ENCODE results near the gene KNDC1. TPM values are rescaled to one million over a fixed set of nuclear protein-coding genes. Genes with fewer than 3 reads are reported as not detected.

KNDC1 gene
- total and polyA plus RNA-seq, 8 donors = 0.05 to 1.7 (median 0.58) TPM; not detected in 1

DNA sequence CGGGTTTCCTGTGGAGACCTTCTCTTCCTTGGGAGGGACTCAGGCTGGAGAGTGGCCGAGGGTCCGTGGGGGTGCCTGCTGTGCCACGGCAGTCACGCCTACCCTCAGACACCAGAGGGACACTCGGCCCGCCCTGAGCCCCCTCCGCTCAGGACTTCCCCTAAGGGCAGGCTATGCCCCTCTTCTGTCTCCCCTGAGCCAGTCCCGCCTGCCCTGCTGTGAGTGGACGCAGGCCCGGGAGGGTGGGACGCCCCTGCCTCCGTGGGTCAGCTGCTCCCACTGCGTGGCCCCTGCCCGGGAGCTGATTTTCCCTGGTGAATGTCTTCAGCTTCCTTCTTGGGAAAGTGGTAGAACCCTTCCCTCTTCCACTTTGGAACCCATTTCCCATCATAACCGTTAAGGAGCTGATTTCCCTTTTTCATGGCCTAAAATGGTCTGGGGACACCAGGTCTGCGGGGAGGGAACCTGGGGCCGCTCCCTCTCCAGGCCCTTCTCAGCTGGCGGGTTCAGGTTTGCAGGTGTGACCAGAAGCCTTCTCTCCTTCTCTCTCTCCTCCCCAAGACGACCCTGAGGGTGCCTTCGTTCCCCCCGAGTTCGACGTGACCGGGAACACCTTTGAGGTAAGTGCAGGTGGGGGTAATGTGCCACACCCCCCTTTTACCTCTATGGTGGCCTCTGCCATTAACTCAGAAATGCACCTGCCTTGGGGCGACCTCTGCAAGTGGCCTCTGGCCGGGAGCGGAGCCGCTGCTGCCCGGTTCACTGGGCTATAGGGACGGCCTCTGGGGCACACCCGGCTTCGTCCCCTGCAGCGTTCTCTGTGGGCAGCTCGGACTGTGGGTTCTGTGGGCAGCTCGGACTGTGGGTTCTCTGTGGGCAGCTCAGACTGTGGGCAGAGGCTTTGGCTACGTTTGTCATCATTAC, 7.9 kb downstream of the KNDC1 start:
- Histone ChIP-seq H3K9me3 (no peaks in the 10 kb centered on the region), H3K36me3 (no peaks in the 10 kb centered on the region), H3K27me3 (peaks cover 0 to 56% (median under 1%) of the 10 kb centered on the region in 3 donors), H3K4me1 (no peaks in the 10 kb centered on the region), H3K4me3 (no peak overlapping the region), H3K27ac (no peak overlapping the region)
- 85 to 91% (median 89%) methylated on average over 18 to 37 of the region's 37 CpGs for WGBS, 5 donors
- intact Hi-C loops (cut with DNase I; ENCODE audit: low total_unique reads) = no loop called here
- DNase-seq = no peak
- TF ChIP-seq CTCF (IDR thresholded peaks at IDR 0.05) (no peak), EP300 (IDR thresholded peaks at IDR 0.05) (no peak), POLR2AphosphoS5 (IDR thresholded peaks at IDR 0.05) (no peak), POLR2A (IDR thresholded peaks at IDR 0.05) (no peak)

- TF ChIP-seq POLR2A (IDR thresholded peaks at IDR 0.05) = no peak
- TF ChIP-seq POLR2AphosphoS5 (IDR thresholded peaks at IDR 0.05) = no peak
- TF ChIP-seq EP300 (IDR thresholded peaks at IDR 0.05) = no peak
- TF ChIP-seq CTCF (IDR thresholded peaks at IDR 0.05) = no peak
- no peak for DNase-seq
- no peaks in the 10 kb centered on the region for H3K4me1 ChIP-seq
- intact Hi-C loops (cut with DNase I; ENCODE audit: low total_unique reads) = no loop called here
- WGBS, 5 donors = 80 to 93% (median 85%) methylated on average over 9 to 14 of the region's 14 CpGs
- H3K4me3 ChIP-seq = no peak overlapping the region
- H3K9me3 ChIP-seq = peaks cover 0 to 3% (median 0%) of the 10 kb centered on the region in 4 donors
- peaks cover 0 to 51% (median 0%) of the 10 kb centered on the region in 3 donors for H3K27me3 ChIP-seq
- no peaks in the 10 kb centered on the region for H3K36me3 ChIP-seq
- no peak overlapping the region for H3K27ac ChIP-seq
These were observed 8.6 kb downstream of the KNDC1 start for GRCh38 chr10:133168617-133169031.

DNA sequence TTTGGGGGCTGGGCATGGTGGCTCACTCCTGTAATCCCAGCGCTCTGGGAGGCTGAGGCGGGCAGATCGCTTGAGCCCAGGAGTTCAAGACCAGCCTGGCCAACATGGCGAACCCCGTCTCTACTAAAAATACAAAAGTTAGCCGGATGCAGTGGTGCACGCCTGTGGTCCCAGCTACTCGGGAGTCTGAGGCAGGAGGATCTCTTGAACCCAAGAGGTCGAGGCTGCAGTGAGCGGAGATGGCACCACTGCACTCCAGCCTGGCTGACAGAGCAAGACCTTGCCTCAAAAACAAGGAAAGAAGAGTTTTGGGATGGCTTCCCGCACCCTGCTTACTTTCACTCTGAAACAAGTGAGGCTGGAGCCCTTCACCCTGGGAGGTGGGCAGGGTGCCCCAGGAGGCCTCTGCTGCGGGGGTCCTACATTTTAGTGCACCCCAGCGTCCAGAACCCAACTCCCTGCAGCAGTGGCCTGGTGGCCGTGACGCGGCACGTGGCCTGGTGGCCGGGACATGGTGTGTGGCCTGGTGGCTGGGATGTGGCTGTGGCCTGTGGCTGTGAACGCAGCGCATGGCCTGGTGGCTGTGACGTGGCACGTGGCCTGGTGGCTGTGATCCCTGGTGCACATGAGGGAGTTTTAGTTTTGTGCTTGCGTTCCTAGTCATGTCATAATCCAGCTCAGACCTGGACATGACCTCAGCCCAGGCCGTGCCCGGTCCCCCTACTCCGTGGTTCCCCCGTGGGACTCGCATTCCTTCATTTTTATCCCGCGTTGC, 9.3 kb downstream of the KNDC1 start:
- no peak overlapping the region for H3K4me3 ChIP-seq
- no peak for DNase-seq
- H3K27ac ChIP-seq = no peak overlapping the region
- H3K9me3 ChIP-seq = peaks cover 0 to 7% (median 0%) of the 10 kb centered on the region in 4 donors
- no peaks in the 10 kb centered on the region for H3K36me3 ChIP-seq
- peaks cover 0 to 44% (median 0%) of the 10 kb centered on the region in 3 donors for H3K27me3 ChIP-seq
- no peak for TF ChIP-seq POLR2AphosphoS5 (IDR thresholded peaks at IDR 0.05)
- WGBS, 5 donors = 91 to 95% (median 92%) methylated on average over 28 to 30 of the region's 30 CpGs
- intact Hi-C loops (cut with DNase I; ENCODE audit: low total_unique reads) = no loop called here
- H3K4me1 ChIP-seq = no peaks in the 10 kb centered on the region

DNA sequence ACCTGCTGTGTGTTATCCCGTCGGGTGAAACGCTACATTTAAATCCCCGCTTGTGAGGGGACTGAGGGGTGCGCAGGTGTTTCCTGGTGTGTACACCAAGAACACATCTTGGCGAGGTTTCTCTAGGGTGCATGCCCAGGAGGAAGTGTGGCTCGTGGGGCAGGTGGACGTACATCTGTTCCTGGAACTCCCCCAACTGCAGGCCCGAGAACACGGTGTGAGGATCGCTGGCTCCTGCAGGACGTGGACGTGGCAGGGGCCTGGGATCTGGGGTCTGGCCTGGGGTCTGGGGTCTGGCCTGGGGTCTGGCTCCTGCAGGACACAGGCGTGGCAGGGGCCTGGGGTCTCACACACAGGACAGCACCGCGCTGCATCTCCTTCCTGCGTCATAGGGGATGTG, 10.1 kb downstream of the KNDC1 start:
- TF ChIP-seq CTCF (IDR thresholded peaks at IDR 0.05) (no peak), EP300 (IDR thresholded peaks at IDR 0.05) (no peak), POLR2A (IDR thresholded peaks at IDR 0.05) (no peak)
- 77 to 90% (median 86%) methylated on average over 17 of the region's 17 CpGs for WGBS, 5 donors
- H3K4me1 ChIP-seq = no peaks in the 10 kb centered on the region
- no peak overlapping the region for H3K4me3 ChIP-seq
- peak in 1 of 2 donors; percentile 16 for DNase-seq
- H3K27ac ChIP-seq = no peak overlapping the region
- H3K27me3 ChIP-seq = peaks cover 0 to 37% (median 0%) of the 10 kb centered on the region in 3 donors
- H3K9me3 ChIP-seq = peaks cover 0 to 7% (median 0%) of the 10 kb centered on the region in 4 donors
- H3K36me3 ChIP-seq = no peaks in the 10 kb centered on the region
- intact Hi-C loops (cut with DNase I; ENCODE audit: low total_unique reads) = no loop called here
